Astrocyte (in vitro differentiated cells and primary cell): ENCODE measurements around the gene OSGEP. TPM values are rescaled to one million over a fixed set of nuclear protein-coding genes. Genes with fewer than 3 reads are reported as not detected.

Experiments
- DNase-seq: peaks from one replicate; pipeline ENCODE4 v3.0.0-alpha.2; 2010; ENCODE audit warnings: low read depth
- FAIRE-seq: peaks from 2 replicates; lab custom pipeline; 2011; peaks lifted over from hg19 to GRCh38; lab: Jason Lieb, UNC
- H2AFZ ChIP-seq: 2 replicates; pipeline ENCODE4 v1.6.0; 2012; ENCODE audit warnings: low read depth, low read length, inconsistent platforms
- H3K27ac ChIP-seq: 2 replicates; pipeline ENCODE4 v1.5.1; 2011; ENCODE audit warnings: low read depth, low read length, inconsistent platforms
- H3K27me3 ChIP-seq: 2 replicates; pipeline ENCODE4 v1.6.0; 2011; ENCODE audit warnings: low read length, inconsistent platforms; ENCODE audit not compliant: insufficient read depth
- H3K36me3 ChIP-seq: 2 replicates; pipeline ENCODE4 v1.5.1; 2011; ENCODE audit warnings: low read length, inconsistent platforms; ENCODE audit not compliant: insufficient read depth
- H3K4me1 ChIP-seq: 2 replicates; pipeline ENCODE4 v1.5.1; 2011; ENCODE audit warnings: low read length, inconsistent platforms; ENCODE audit not compliant: insufficient read depth
- H3K4me2 ChIP-seq: 2 replicates; pipeline ENCODE4 v1.6.0; 2012; ENCODE audit warnings: low read length, inconsistent platforms
- H3K4me3 ChIP-seq: 2 replicates; pipeline ENCODE4 v1.5.1; 2011; ENCODE audit warnings: low read depth, mild to moderate bottlenecking, low read length, inconsistent platforms; ENCODE audit not compliant: insufficient read depth
- H3K79me2 ChIP-seq: 2 replicates; pipeline ENCODE4 v1.6.0; 2012; ENCODE audit warnings: mild to moderate bottlenecking, low read length, inconsistent platforms; ENCODE audit not compliant: insufficient read depth
- H3K9ac ChIP-seq: 2 replicates; pipeline ENCODE4 v1.6.0; 2012; ENCODE audit warnings: mild to moderate bottlenecking, low read length, inconsistent platforms
- H3K9me3 ChIP-seq: 2 replicates; pipeline ENCODE4 v1.5.1; 2012; ENCODE audit warnings: low read depth, mild to moderate bottlenecking, low read length, inconsistent platforms; ENCODE audit not compliant: insufficient read depth
- H4K20me1 ChIP-seq: 2 replicates; pipeline ENCODE4 v1.6.0; 2012; ENCODE audit warnings: low read length, inconsistent platforms; ENCODE audit not compliant: insufficient read depth
- H3K27ac Mint-ChIP-seq: one replicate; pipeline ENCODE4 v1.8.0; 2021; ENCODE audit warnings: mild to moderate bottlenecking, mixed read lengths; ENCODE audit not compliant: unreplicated experiment
- H3K27me3 Mint-ChIP-seq: one replicate; pipeline ENCODE4 v1.8.0; 2021; ENCODE audit warnings: low read depth, mixed read lengths; ENCODE audit not compliant: unreplicated experiment
- H3K36me3 Mint-ChIP-seq: one replicate; pipeline ENCODE4 v1.8.0; 2021; ENCODE audit warnings: low read depth, mixed read lengths; ENCODE audit not compliant: unreplicated experiment
- H3K4me1 Mint-ChIP-seq: one replicate; pipeline ENCODE4 v1.8.0; 2021; ENCODE audit warnings: low read depth, mixed read lengths; ENCODE audit not compliant: unreplicated experiment
- H3K4me3 Mint-ChIP-seq: one replicate; pipeline ENCODE4 v1.8.0; 2021; ENCODE audit warnings: mild to moderate bottlenecking, moderate library complexity, mixed read lengths; ENCODE audit not compliant: unreplicated experiment
- H3K9me3 Mint-ChIP-seq: one replicate; pipeline ENCODE4 v1.8.0; 2021; ENCODE audit warnings: mild to moderate bottlenecking, mixed read lengths; ENCODE audit not compliant: unreplicated experiment
- EZH2 ChIP-seq: IDR thresholded peaks from 2 replicates; pipeline ENCODE4 v1.6.1; 2012; ENCODE audit warnings: mild to moderate bottlenecking, low read length, inconsistent platforms; ENCODE audit not compliant: insufficient read depth
- total RNA-seq: library from RNA; stranded (reverse); gene quantifications from 2 replicates; pipeline ENCODE4 v1.2.1, GENCODE V29; 2021
- TF ChIP-seq, protein P1 (sequence below): IDR thresholded peaks from 2 replicates; pipeline ENCODE4 v1.5.1; 2011; ENCODE audit warnings: low read depth, mild to moderate bottlenecking, inconsistent platforms, low read length, moderate library complexity; ENCODE audit not compliant: insufficient read depth

OSGEP gene
- total RNA-seq, 1 donor from 2014 or later = 23.0 TPM

DNA sequence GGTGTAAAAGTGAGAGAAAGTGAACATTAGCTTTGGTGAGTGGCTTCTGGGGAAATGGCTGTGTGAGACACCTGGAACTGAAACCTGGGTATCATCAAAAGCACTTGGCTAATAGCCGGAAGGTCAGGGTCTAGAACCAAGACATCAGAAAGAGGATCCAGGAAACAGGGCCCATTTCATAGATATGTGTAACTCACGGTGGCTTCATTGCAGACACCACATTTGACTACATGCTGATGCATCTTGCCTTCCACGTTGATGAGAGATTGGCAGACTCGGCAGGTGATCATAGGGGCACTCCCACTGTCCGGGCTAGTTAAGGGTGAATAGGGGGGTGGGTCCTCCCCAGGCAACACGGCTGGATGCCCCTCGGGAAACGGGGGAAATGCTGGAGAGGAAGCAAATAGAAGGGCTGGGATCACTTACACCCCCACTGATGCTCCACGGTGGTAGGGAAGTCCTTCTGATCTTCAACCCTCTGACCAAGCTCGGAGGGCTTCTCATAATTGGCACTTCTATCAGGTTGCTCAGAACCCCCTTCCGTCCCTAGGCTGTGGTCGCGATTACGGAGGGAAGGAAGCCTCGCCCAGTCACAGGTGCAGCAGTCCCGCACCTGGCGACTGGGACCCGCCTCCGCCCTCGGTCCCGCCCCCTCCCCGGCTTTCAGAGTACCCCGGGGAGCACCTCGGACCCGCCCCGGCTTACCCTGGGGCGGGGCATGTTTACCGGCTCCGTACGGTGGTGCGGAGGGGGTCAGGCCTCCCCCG lies 6.0 kb upstream of the OSGEP start:
- Histone ChIP-seq H3K27ac (peak overlapping the region; percentile 77), H3K4me3 (peak overlapping the region; percentile 79), H3K4me2 (peak overlapping the region; percentile 95), H3K9ac (peak overlapping the region; percentile 90), H3K9me3 (no peaks in the 10 kb centered on the region), H4K20me1 (peaks cover 31% of the 10 kb centered on the region), H3K4me1 (peaks cover 14% of the 10 kb centered on the region), H3K79me2 (peaks cover 48% of the 10 kb centered on the region), H3K36me3 (peaks cover 19% of the 10 kb centered on the region), H2AFZ (peak overlapping the region; percentile 65), H3K27me3 (no peaks in the 10 kb centered on the region)
- peaks cover 19% of the 10 kb centered on the region for H3K4me1 Mint-ChIP-seq
- H3K27me3 Mint-ChIP-seq = no peaks in the 10 kb centered on the region
- H3K36me3 Mint-ChIP-seq = peaks cover 4% of the 10 kb centered on the region
- peak overlapping the region; percentile 94 for H3K4me3 Mint-ChIP-seq
- H3K27ac Mint-ChIP-seq = peak overlapping the region; percentile 69
- TF ChIP-seq, protein P1, sequence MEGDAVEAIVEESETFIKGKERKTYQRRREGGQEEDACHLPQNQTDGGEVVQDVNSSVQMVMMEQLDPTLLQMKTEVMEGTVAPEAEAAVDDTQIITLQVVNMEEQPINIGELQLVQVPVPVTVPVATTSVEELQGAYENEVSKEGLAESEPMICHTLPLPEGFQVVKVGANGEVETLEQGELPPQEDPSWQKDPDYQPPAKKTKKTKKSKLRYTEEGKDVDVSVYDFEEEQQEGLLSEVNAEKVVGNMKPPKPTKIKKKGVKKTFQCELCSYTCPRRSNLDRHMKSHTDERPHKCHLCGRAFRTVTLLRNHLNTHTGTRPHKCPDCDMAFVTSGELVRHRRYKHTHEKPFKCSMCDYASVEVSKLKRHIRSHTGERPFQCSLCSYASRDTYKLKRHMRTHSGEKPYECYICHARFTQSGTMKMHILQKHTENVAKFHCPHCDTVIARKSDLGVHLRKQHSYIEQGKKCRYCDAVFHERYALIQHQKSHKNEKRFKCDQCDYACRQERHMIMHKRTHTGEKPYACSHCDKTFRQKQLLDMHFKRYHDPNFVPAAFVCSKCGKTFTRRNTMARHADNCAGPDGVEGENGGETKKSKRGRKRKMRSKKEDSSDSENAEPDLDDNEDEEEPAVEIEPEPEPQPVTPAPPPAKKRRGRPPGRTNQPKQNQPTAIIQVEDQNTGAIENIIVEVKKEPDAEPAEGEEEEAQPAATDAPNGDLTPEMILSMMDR = no peak
- no peak for TF ChIP-seq EZH2
- DNase-seq (no peak), FAIRE-seq (no peak)
- H3K9me3 Mint-ChIP-seq = peaks cover 1% of the 10 kb centered on the region

DNA sequence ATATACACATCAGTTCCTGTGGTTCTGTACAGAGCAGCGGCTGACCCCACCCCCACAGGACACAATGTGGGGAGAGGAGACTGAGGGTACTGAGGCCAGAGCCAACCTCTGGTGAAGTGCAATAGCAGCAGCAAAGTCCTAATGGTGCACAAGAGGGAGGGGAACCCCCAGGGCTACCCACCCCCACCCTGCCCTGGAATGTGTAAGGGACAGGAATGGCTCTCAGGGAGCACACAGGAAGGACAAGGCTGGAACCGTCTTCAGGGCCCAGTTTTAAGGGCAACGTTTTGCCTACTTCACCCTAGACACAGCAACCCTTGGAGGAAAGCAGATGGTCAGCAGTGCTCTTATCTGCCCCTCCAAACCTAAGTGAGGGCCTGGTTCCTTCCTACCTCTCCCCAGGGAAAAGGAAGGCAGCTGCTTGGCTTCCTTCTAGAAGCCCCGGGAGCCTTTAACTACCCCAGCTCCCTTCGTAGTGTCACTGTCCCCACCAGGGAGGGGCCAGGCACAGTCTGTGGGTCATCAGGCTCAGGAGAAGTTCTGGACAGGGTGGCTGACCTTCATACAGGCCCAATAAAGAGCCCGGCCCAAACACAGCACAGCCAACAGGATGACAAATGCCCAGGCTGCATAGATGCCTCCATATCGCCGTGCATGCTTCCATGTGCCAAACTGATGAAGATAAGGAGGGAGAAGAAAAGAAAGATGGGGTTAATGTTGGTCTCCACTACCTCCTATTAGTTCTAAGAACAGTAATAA lies 3.6 kb upstream of the OSGEP start:
- Histone ChIP-seq H3K9ac (no peak overlapping the region), H4K20me1 (peaks cover 31% of the 10 kb centered on the region), H2AFZ (no peak overlapping the region), H3K27ac (no peak overlapping the region), H3K27me3 (no peaks in the 10 kb centered on the region), H3K4me1 (peaks cover 17% of the 10 kb centered on the region), H3K79me2 (peaks cover 66% of the 10 kb centered on the region), H3K4me3 (no peak overlapping the region), H3K4me2 (no peak overlapping the region), H3K36me3 (peaks cover 19% of the 10 kb centered on the region), H3K9me3 (no peaks in the 10 kb centered on the region)
- TF ChIP-seq, protein P1 = no peak
- TF ChIP-seq EZH2 = no peak
- DNase-seq (no peak), FAIRE-seq (no peak)
- Mint-ChIP-seq H3K36me3 (peaks cover 4% of the 10 kb centered on the region), H3K27me3 (no peaks in the 10 kb centered on the region), H3K4me3 (no peak overlapping the region), H3K27ac (no peak overlapping the region), H3K4me1 (peaks cover 19% of the 10 kb centered on the region), H3K9me3 (peaks cover 1% of the 10 kb centered on the region)
